ENCODE data around the gene MIER3.

MIER3 gene, protein sequence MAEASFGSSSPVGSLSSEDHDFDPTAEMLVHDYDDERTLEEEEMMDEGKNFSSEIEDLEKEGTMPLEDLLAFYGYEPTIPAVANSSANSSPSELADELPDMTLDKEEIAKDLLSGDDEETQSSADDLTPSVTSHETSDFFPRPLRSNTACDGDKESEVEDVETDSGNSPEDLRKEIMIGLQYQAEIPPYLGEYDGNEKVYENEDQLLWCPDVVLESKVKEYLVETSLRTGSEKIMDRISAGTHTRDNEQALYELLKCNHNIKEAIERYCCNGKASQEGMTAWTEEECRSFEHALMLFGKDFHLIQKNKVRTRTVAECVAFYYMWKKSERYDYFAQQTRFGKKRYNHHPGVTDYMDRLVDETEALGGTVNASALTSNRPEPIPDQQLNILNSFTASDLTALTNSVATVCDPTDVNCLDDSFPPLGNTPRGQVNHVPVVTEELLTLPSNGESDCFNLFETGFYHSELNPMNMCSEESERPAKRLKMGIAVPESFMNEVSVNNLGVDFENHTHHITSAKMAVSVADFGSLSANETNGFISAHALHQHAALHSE

GRCh38 chr5:56951946-56952691, at the start of gene MIER3:
TSS of gene MIER3 (minus strand) at chr5:56952123. CDS start at chr5:56952102, 21 bp downstream.
- TF ChIP-seq GATA3 (IDR thresholded peaks at IDR 0.05; ENCODE audit: low read depth, low read length) = no peak
- no peak for TF ChIP-seq GATA2 (IDR thresholded peaks at IDR 0.05; ENCODE audit: low read depth, low read length)

GRCh38 chr5:56995596-56995995, 43.7 kb upstream of the MIER3 start:
- TF ChIP-seq GATA2 (IDR thresholded peaks at IDR 0.05; ENCODE audit: low read depth, low read length) (no peak), GATA3 (IDR thresholded peaks at IDR 0.05; ENCODE audit: low read depth, low read length) (no peak)

GRCh38 chr5:56993241-56993640, 41.3 kb upstream of the MIER3 start:
- TF ChIP-seq GATA2 (IDR thresholded peaks at IDR 0.05; ENCODE audit: low read depth, low read length) (no peak), GATA3 (IDR thresholded peaks at IDR 0.05; ENCODE audit: low read depth, low read length) (no peak)

GRCh38 chr5:56989676-56990075, 37.8 kb upstream of the MIER3 start:
- TF ChIP-seq GATA3 (IDR thresholded peaks at IDR 0.05; ENCODE audit: low read depth, low read length) (no peak), GATA2 (IDR thresholded peaks at IDR 0.05; ENCODE audit: low read depth, low read length) (no peak)

GRCh38 chr5:56988490-56988889, 36.6 kb upstream of the MIER3 start:
- no peak for TF ChIP-seq GATA3 (IDR thresholded peaks at IDR 0.05; ENCODE audit: low read depth, low read length)
- TF ChIP-seq GATA2 (IDR thresholded peaks at IDR 0.05; ENCODE audit: low read depth, low read length) = no peak

DNA sequence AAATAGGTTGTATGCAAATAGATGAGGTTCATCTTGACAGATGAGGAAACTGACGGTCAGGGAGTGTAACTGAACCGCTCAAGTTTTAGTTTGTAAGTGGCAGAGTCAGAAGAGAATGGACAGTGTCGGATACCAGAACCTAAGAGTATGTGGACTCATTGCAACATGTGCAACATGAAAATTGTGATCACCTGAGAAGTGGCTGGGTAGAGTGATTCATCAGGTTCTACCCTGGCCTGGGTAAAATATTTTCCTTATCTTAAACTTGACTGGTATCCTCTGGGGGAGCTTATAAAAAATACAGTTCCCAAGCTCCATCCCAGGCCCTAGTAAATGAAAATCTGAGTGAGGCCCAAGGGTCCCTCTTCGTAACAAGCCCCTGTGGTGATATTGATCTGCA, 35.2 kb upstream of the MIER3 start:
- TF ChIP-seq GATA3 (IDR thresholded peaks at IDR 0.05; ENCODE audit: low read depth, low read length) (no peak), GATA2 (IDR thresholded peaks at IDR 0.05; ENCODE audit: low read depth, low read length) (no peak)

GRCh38 chr5:56986626-56986947, 34.7 kb upstream of the MIER3 start:
- no peak for TF ChIP-seq GATA2 (IDR thresholded peaks at IDR 0.05; ENCODE audit: low read depth, low read length)
- no peak for TF ChIP-seq GATA3 (IDR thresholded peaks at IDR 0.05; ENCODE audit: low read depth, low read length)

GRCh38 chr5:56985936-56986625, 34.2 kb upstream of the MIER3 start:
- TF ChIP-seq GATA2 (IDR thresholded peaks at IDR 0.05; ENCODE audit: low read depth, low read length) (no peak), GATA3 (IDR thresholded peaks at IDR 0.05; ENCODE audit: low read depth, low read length) (no peak)

DNA sequence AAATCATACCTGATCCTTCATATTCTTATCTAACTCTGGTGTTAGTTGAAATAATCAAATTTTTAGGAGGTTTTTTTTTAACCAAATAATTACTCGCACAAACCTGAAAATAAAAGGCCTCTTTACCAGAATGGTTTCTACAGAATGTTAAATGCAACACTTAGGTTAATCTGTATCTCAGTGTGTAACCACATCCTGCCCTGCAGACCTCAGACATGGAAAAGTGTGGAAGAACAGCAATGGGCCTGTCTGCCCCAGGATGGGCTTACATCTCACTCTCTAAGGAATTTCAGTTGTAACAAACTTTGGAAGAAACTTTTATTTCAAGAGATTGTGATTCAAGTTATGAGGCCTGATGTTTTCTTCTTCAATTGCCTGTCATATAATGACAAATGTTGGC, 32.5 kb upstream of the MIER3 start:
- TF ChIP-seq GATA2 (IDR thresholded peaks at IDR 0.05; ENCODE audit: low read depth, low read length) (no peak), GATA3 (IDR thresholded peaks at IDR 0.05; ENCODE audit: low read depth, low read length) (no peak)

GRCh38 chr5:56983593-56984361, 31.9 kb upstream of the MIER3 start:
- TF ChIP-seq GATA2 (IDR thresholded peaks at IDR 0.05; ENCODE audit: low read depth, low read length) (no peak), GATA3 (IDR thresholded peaks at IDR 0.05; ENCODE audit: low read depth, low read length) (no peak)

- TF ChIP-seq GATA2 (IDR thresholded peaks at IDR 0.05; ENCODE audit: low read depth, low read length) (no peak), GATA3 (IDR thresholded peaks at IDR 0.05; ENCODE audit: low read depth, low read length) (no peak)
These were observed 29.8 kb upstream of the MIER3 start for GRCh38 chr5:56981548-56982315.

DNA sequence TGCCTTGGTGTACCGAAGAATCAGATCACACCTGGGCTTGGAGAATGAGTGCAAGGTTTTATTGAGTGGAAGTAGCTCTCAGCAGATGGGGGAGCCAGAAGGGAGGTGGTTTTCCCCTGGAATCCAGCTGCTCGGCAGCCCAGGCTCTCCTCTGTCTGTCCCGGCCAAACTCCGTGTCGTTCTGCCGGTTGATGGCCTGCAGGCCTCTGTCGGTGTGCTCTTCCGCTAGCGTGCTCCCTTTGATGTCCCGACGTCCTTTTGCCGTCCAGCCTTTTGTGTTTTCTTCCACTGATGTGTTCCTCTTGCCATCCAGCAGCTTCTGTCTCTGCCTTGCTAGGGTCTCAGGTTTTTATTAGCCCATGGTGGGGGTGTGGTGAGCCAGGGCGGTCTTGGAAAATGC, 28.0 kb upstream of the MIER3 start:
- TF ChIP-seq GATA3 (IDR thresholded peaks at IDR 0.05; ENCODE audit: low read depth, low read length) = no peak
- TF ChIP-seq GATA2 (IDR thresholded peaks at IDR 0.05; ENCODE audit: low read depth, low read length) = no peak

- TF ChIP-seq GATA2 (IDR thresholded peaks at IDR 0.05; ENCODE audit: low read depth, low read length) = no peak
- no peak for TF ChIP-seq GATA3 (IDR thresholded peaks at IDR 0.05; ENCODE audit: low read depth, low read length)
These were observed 25.9 kb upstream of the MIER3 start for GRCh38 chr5:56977822-56978221.
